ENCODE results near the gene BCL2L2. TPM values are rescaled to one million over a fixed set of nuclear protein-coding genes. Genes with fewer than 3 reads are reported as not detected.

The BCL2L2 gene
- total and polyA plus RNA-seq, 10 of the 15 experiments (the other 5 are each of a cell fraction or from before 2014, with no cell fraction given): 1.4 to 14.7 (median 7.1) TPM

DNA sequence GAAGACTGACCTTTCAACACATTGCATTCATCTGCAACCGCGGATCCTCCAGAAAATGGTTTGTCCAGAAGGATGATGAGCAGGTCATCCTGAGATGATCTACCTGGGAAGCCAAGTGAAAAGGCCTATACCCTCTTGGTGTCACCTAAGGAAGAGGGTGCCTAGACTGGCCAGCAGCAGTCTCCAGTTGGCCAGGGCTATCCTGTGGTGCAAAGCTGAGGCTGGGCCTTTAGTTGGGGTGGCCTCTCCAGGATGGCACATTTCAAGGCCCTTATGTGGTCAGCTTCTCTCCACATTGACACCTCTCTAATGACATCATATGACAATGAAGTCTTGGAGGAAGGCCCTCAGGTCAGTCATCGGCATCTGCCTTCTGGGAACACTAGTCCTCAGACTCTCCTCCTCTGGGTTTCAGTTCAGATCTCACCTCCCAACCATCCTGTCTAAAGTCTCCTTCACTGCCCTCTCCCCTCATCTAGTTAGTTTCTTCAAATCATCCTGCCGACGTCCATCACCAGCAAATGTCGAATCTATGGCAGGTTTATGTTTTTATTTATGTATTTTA is 49.3 kb downstream of the BCL2L2 start:
- CTCF ChIA-PET: no interaction called here
- H3K9me3 ChIP-seq (replicated peaks; ENCODE audit: control insufficient read depth, insufficient read depth, low read length): no peaks in the 10 kb centered on the region
- RAD21 ChIA-PET (ENCODE audit: unreplicated experiment): no interaction called here
- no peak overlapping the region for H3K9ac ChIP-seq (ENCODE audit: control insufficient read depth, insufficient read depth, low read length)
- H3K4me1 ChIP-seq (ENCODE audit: control insufficient read depth, insufficient read depth, low read length): no peaks in the 10 kb centered on the region
- TF ChIP-seq, protein P1, sequence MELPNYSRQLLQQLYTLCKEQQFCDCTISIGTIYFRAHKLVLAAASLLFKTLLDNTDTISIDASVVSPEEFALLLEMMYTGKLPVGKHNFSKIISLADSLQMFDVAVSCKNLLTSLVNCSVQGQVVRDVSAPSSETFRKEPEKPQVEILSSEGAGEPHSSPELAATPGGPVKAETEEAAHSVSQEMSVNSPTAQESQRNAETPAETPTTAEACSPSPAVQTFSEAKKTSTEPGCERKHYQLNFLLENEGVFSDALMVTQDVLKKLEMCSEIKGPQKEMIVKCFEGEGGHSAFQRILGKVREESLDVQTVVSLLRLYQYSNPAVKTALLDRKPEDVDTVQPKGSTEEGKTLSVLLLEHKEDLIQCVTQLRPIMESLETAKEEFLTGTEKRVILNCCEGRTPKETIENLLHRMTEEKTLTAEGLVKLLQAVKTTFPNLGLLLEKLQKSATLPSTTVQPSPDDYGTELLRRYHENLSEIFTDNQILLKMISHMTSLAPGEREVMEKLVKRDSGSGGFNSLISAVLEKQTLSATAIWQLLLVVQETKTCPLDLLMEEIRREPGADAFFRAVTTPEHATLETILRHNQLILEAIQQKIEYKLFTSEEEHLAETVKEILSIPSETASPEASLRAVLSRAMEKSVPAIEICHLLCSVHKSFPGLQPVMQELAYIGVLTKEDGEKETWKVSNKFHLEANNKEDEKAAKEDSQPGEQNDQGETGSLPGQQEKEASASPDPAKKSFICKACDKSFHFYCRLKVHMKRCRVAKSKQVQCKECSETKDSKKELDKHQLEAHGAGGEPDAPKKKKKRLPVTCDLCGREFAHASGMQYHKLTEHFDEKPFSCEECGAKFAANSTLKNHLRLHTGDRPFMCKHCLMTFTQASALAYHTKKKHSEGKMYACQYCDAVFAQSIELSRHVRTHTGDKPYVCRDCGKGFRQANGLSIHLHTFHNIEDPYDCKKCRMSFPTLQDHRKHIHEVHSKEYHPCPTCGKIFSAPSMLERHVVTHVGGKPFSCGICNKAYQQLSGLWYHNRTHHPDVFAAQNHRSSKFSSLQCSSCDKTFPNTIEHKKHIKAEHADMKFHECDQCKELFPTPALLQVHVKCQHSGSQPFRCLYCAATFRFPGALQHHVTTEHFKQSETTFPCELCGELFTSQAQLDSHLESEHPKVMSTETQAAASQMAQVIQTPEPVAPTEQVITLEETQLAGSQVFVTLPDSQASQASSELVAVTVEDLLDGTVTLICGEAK (IDR thresholded peaks at IDR 0.05; ENCODE audit: borderline replicate concordance): no peak
- TF ChIP-seq NFYA (IDR thresholded peaks at IDR 0.05; ENCODE audit: borderline replicate concordance, low read depth, low read length): no peak
- TF ChIP-seq SRF (IDR thresholded peaks at IDR 0.05; ENCODE audit: low read depth in 2 of 2, low read length in 2 of 2): no peak
- TF ChIP-seq GABPA (IDR thresholded peaks at IDR 0.05; ENCODE audit: low read depth): no peak
- no peak for TF ChIP-seq CHD2 (IDR thresholded peaks at IDR 0.05; ENCODE audit: borderline replicate concordance, low read depth, low read length)
- TF ChIP-seq TAF1 (IDR thresholded peaks at IDR 0.05; ENCODE audit: borderline replicate concordance, low read depth, low read length): no peak
- no peak for TF ChIP-seq ATF7 (IDR thresholded peaks at IDR 0.05; ENCODE audit: low read depth)
- no peak for TF ChIP-seq HDAC6 (IDR thresholded peaks at IDR 0.05; ENCODE audit: unreplicated experiment)
- TF ChIP-seq EZH2 (IDR thresholded peaks at IDR 0.05; ENCODE audit: borderline replicate concordance, control insufficient read depth, low read depth, low read length): no peak
- H3K4me2 ChIP-seq (ENCODE audit: control insufficient read depth, insufficient read depth): no peak overlapping the region
- H4K20me1 ChIP-seq (ENCODE audit: control insufficient read depth, insufficient read depth): no peaks in the 10 kb centered on the region
- intact Hi-C loops (cut with micrococcal nuclease; ENCODE audit: unreplicated experiment) (no loop called here), in situ Hi-C loops (cut with MboI) (no loop called here)
- no peak overlapping the region for H3K4me3 ChIP-seq
- 54% methylated on average over 6 of the region's 6 CpGs for WGBS (ENCODE audit: insufficient coverage, insufficient replicate concordance, low lambda C conversion rate, missing lambda C conversion rate)
- SMC1A ChIA-PET (ENCODE audit: uncharacterized antibody, unreplicated experiment): no interaction called here
- FAIRE-seq: no peak
- H3K36me3 ChIP-seq (ENCODE audit: control insufficient read depth in 2 of 2, insufficient read depth in 2 of 2, low read length in 1 of 2): no peaks in the 10 kb centered on the region
- POLR2A ChIA-PET: no interaction called here
- no peak for DNase-seq (ENCODE audit: low read depth, low spot score)
- ATAC-seq: no peak
- H2AFZ ChIP-seq (ENCODE audit: control insufficient read depth, low read depth, low read length): no peak overlapping the region
- no peaks in the 10 kb centered on the region for H3K79me2 ChIP-seq (ENCODE audit: control insufficient read depth, insufficient read depth, low read length)
- no peak overlapping the region for H3K27ac ChIP-seq (ENCODE audit: control insufficient read depth, insufficient read depth)
- H3K27me3 ChIP-seq (replicated peaks in 1 of 2; ENCODE audit: control insufficient read depth in 2 of 2, insufficient read depth in 2 of 2, low read length in 1 of 2): peaks cover 7 to 11% of the 10 kb centered on the region in 2 experiments
- BruUV-seq (replicated peaks): no TSS peak

All from GM12878 (cell line).